Measurements from ENCODE around the gene SLC18A3. TPM values are rescaled to one million over a fixed set of nuclear protein-coding genes. Genes with fewer than 3 reads are reported as not detected.

The SLC18A3 gene
- polyA plus RNA-seq, 1 experiment = not detected

- ChIA-PET CTCF (no interaction called here), POLR2A (no interaction called here)
- TF ChIP-seq CTCF (IDR thresholded peaks at IDR 0.05; ENCODE audit: insufficient read depth, low read depth, low read length) = no peak
- H3K36me3 ChIP-seq (ENCODE audit: control insufficient read depth, insufficient read depth, low read length) = no peaks in the 10 kb centered on the region
- peaks cover 9% of the 10 kb centered on the region for H3K27me3 ChIP-seq (ENCODE audit: control insufficient read depth, insufficient read depth, low read length)
- no peak overlapping the region for H3K4me3 ChIP-seq (ENCODE audit: low read depth, low read length)
- no peak for DNase-seq (ENCODE audit: low read depth)
Measured at GRCh38 chr10:49661140-49661856, 51.2 kb downstream of the SLC18A3 start.

Other genes with a start within 250 kb of the SLC18A3 start
- 0.04 and 0.06 TPM in 2 replicates for gene DRGX, start 214.2 kb upstream of the SLC18A3 start, polyA plus RNA-seq (2011; rRNA removed)
- gene ERCC6, start 71.2 kb upstream of the SLC18A3 start, polyA plus RNA-seq (2011; rRNA removed) = 22.1 and 26.1 TPM in 2 replicates
- not detected in 2 replicates for gene CHAT, start 3.7 kb downstream of the SLC18A3 start, polyA plus RNA-seq (2011; rRNA removed)
- not detected in 2 replicates for gene C10orf53, start 69.3 kb downstream of the SLC18A3 start, polyA plus RNA-seq (2011; rRNA removed)
- gene OGDHL, start 152.0 kb downstream of the SLC18A3 start, polyA plus RNA-seq (2011; rRNA removed) = 0.11 and 0.16 TPM in 2 replicates

All from BJ (cell line).